OCI-LY1 (cell line): Measurements from ENCODE around the gene CCDC18.
"Not testable (repeated sequence)": the region's sequence is repeated elsewhere in the genome, so short reads cannot be mapped to it uniquely, and the experiment has no call there.

Source experiments
- EZH2 ChIP-seq: fragments of 200-600 bp; sonication (generic), shearing (Covaris generic); IDR thresholded peaks from 2 replicates; pipeline ENCODE4 v1.8.0; 2017; ENCODE audit warnings: borderline replicate concordance, mixed run types, mild to moderate bottlenecking, antibody characterized with exemption, low read length, moderate library complexity, mixed read lengths
- TF ChIP-seq, protein P1 (sequence below): fragments of 200-600 bp; sonication (generic), shearing (Covaris generic); IDR thresholded peaks from 2 replicates; pipeline ENCODE4 v1.5.1; 2017; ENCODE audit warnings: mild to moderate bottlenecking, antibody characterized with exemption, low read length, moderate library complexity, mixed read lengths

DNA sequence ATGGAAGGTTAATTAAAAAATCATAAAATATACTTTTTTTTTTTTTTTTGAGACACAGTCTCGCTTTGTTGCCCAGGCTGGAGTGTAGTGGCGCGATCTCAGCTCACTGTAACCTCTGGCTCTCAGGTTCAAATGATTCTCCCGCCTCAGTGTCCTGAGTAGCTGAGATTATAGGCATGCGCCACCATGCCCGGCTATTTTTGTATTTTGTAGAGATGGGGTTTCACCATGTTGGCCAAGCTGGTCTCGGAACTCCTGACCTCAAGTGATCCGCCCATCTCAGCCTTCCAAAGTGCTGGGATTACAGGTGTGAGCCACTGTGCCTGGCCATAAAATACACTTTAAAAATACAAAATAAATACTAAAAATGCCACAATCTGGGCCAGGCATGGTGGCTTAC lies 17.2 kb upstream of the CCDC18 start:
- TF ChIP-seq EZH2, result not testable (repeated sequence)
- TF ChIP-seq, protein P1, sequence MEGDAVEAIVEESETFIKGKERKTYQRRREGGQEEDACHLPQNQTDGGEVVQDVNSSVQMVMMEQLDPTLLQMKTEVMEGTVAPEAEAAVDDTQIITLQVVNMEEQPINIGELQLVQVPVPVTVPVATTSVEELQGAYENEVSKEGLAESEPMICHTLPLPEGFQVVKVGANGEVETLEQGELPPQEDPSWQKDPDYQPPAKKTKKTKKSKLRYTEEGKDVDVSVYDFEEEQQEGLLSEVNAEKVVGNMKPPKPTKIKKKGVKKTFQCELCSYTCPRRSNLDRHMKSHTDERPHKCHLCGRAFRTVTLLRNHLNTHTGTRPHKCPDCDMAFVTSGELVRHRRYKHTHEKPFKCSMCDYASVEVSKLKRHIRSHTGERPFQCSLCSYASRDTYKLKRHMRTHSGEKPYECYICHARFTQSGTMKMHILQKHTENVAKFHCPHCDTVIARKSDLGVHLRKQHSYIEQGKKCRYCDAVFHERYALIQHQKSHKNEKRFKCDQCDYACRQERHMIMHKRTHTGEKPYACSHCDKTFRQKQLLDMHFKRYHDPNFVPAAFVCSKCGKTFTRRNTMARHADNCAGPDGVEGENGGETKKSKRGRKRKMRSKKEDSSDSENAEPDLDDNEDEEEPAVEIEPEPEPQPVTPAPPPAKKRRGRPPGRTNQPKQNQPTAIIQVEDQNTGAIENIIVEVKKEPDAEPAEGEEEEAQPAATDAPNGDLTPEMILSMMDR, result not testable (repeated sequence)
